ENCODE data around the gene ZNF132. TPM values are rescaled to one million over a fixed set of nuclear protein-coding genes. Genes with fewer than 3 reads are reported as not detected.

ZNF132 gene
- total and polyA plus RNA-seq, 4 donors: 0.38 to 5.4 (median 2.9) TPM

- ATAC-seq (ENCODE audit: low FRiP score) (no peak), DNase-seq (peak in 1 of 2 donors; percentile 38)
- Histone ChIP-seq H3K4me3 (ENCODE audit: low read length in 2 of 2) (no peak overlapping the region), H3K36me3 (ENCODE audit: control insufficient read depth in 1 of 2, insufficient read depth in 2 of 2, low read length in 1 of 2) (peaks cover 3 to 16% of the 10 kb centered on the region in 2 donors), H3K27me3 (ENCODE audit: control insufficient read depth in 1 of 2, insufficient read depth in 2 of 2, low read length in 1 of 2) (no peaks in the 10 kb centered on the region), H3K27ac (ENCODE audit: low read depth in 1 of 2, low read length in 2 of 2) (no peak overlapping the region), H3K4me1 (ENCODE audit: control insufficient read depth in 1 of 2, insufficient read depth in 2 of 2, low read length in 2 of 2) (no peaks in the 10 kb centered on the region), H3K9me3 (ENCODE audit: control insufficient read depth, low read length) (no peaks in the 10 kb centered on the region)
- intact Hi-C loops (cut with DNase I): no loop called here
- WGBS, 2 donors: 29 to 32% methylated on average over 52 to 58 of the region's 58 CpGs
These were observed 43.0 kb downstream of the ZNF132 start for GRCh38 chr19:58396691-58397532.

DNA sequence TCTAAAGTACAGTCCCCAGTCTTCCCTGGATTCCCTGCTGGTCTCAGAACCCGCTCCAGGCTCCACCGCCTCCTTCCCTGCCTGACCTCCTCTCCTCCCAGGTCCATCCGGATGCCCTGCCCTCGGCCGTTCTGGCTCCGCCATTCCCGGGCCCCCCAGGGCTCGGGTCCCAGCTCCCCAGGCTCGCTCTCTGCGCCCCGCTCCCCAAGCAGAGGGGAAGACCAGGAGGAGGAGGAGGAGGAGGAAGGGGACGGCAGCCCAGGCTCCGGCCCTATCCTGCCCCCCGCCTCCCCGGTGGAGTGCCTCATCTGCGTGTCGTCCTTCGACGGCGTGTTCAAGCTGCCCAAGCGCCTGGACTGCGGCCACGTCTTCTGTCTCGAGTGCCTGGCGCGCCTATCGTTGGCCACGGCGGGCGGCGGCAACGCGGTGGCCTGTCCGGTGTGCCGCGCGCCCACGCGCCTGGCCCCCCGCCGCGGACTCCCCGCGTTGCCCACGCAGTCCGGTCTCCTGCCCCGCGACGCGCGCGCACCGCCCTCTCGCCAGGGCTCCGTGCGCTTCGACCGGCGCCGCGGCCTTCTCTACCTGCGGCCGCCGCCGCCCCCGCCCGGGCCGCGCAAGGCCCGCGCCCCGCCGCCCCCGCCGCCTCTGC, 43.9 kb downstream of the ZNF132 start:
- Histone ChIP-seq H3K36me3 (ENCODE audit: control insufficient read depth in 1 of 2, insufficient read depth in 2 of 2, low read length in 1 of 2) (peaks cover 3 to 16% of the 10 kb centered on the region in 2 donors), H3K27me3 (ENCODE audit: control insufficient read depth in 1 of 2, insufficient read depth in 2 of 2, low read length in 1 of 2) (no peaks in the 10 kb centered on the region), H3K4me1 (ENCODE audit: control insufficient read depth in 1 of 2, insufficient read depth in 2 of 2, low read length in 2 of 2) (no peaks in the 10 kb centered on the region), H3K27ac (ENCODE audit: low read depth in 1 of 2, low read length in 2 of 2) (no peak overlapping the region), H3K9me3 (ENCODE audit: control insufficient read depth, low read length) (no peaks in the 10 kb centered on the region), H3K4me3 (ENCODE audit: low read length in 2 of 2) (no peak overlapping the region)
- no peak for ATAC-seq (ENCODE audit: low FRiP score)
- WGBS, 2 donors: 2% methylated on average over 51 to 75 of the region's 75 CpGs
- intact Hi-C loops (cut with DNase I): no loop called here
- peak in 1 of 2 donors; percentile 44 for DNase-seq

DNA sequence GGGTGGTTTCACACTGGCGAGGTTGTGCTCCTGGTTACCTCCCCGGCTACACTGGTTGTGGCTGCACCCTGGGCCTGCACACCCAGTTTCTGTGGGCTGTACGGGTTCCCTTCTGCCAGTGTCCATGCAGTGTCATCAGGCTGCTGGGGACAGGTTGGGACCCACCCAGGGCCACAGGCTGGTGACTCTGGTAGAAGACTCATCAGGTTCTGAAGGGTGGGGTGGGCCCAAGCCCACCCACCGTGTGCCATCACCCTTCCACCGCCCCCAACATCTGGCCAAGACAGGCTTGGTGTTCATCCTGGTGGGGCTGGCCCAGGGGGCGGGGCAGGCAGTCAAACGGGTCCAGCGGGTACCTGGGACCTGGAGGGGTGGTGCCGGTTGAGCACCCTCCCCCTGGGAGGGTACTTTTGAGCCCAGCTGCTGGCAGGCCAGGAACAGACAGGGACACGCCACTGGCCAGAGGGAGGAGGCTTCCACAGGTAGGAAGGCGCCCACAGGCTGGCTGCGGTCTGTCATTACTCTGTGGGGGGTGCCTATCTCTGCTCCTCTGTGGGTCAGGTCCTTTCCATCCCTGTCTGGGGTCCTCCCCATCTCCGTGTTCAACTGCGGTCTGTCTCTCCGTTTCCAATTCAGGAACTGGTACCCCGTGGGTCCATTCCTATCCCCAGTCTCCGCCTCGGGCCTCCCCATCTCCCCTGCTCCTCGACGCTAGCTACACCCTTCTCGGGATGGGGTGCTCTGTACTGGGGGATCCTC, 44.6 kb downstream of the ZNF132 start, which contains the start of gene RNF225:
TSS of gene RNF225 (plus strand) at position 437 of the 759 bp plus-strand sequence. CDS start 434 bp downstream, outside the sequence.
- no peak within 1 kb of the TSS for H3K27ac ChIP-seq (ENCODE audit: low read depth in 1 of 2, low read length in 2 of 2)

DNA sequence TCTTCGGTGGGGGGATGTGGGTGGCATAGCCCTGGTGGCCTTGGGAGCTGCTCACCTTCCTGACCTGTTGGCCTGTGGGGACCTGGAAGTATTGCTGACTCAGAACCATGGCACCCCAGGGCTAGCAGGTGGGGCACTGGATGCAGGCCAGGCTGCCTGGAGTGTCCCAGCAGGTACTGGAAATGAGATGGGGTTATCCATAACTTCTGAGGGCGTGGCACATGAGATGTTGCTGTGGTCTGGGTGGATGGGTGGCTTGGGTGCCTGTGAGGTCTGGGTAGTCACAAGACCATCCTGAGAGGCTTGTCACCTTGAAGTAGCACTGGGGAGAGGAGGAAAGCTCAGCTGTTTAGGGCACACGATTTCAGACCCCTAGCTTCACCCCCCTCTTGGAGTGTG, 45.1 kb downstream of the ZNF132 start:
- Histone ChIP-seq H3K4me1 (ENCODE audit: control insufficient read depth in 1 of 2, insufficient read depth in 2 of 2, low read length in 2 of 2) (no peaks in the 10 kb centered on the region), H3K4me3 (ENCODE audit: low read length in 2 of 2) (no peak overlapping the region), H3K27ac (ENCODE audit: low read depth in 1 of 2, low read length in 2 of 2) (no peak overlapping the region), H3K36me3 (ENCODE audit: control insufficient read depth in 1 of 2, insufficient read depth in 2 of 2, low read length in 1 of 2) (peaks cover 3 to 16% of the 10 kb centered on the region in 2 donors), H3K27me3 (ENCODE audit: control insufficient read depth in 1 of 2, insufficient read depth in 2 of 2, low read length in 1 of 2) (no peaks in the 10 kb centered on the region), H3K9me3 (ENCODE audit: control insufficient read depth, low read length) (no peaks in the 10 kb centered on the region)
- intact Hi-C loops (cut with DNase I): no loop called here
- 68 to 72% methylated on average over 3 of the region's 3 CpGs for WGBS, 2 donors
- DNase-seq (peak in 1 of 2 donors; percentile 30), ATAC-seq (ENCODE audit: low FRiP score) (no peak)

More for the DNA sequence above, 44.6 kb downstream of the ZNF132 start, which contains the start of gene RNF225:
- ATAC-seq (ENCODE audit: low FRiP score) (no peak), DNase-seq (peak in 1 of 2 donors; percentile 29)
- Histone ChIP-seq H3K4me1 (ENCODE audit: control insufficient read depth in 1 of 2, insufficient read depth in 2 of 2, low read length in 2 of 2) (no peaks in the 10 kb centered on the region), H3K9me3 (ENCODE audit: control insufficient read depth, low read length) (no peaks in the 10 kb centered on the region), H3K27me3 (ENCODE audit: control insufficient read depth in 1 of 2, insufficient read depth in 2 of 2, low read length in 1 of 2) (no peaks in the 10 kb centered on the region), H3K36me3 (ENCODE audit: control insufficient read depth in 1 of 2, insufficient read depth in 2 of 2, low read length in 1 of 2) (peaks cover 3 to 16% of the 10 kb centered on the region in 2 donors), H3K4me3 (ENCODE audit: low read length in 2 of 2) (no peak within 1 kb of the TSS)
- 37 to 38% methylated on average over 20 to 21 of the region's 21 CpGs for WGBS, 2 donors
- intact Hi-C loops (cut with DNase I): no loop called here

GRCh38 chr19:58393725-58394033, 46.3 kb downstream of the ZNF132 start:
- H3K36me3 ChIP-seq (ENCODE audit: control insufficient read depth in 1 of 2, insufficient read depth in 2 of 2, low read length in 1 of 2): peaks cover 3 to 16% of the 10 kb centered on the region in 2 donors
- DNase-seq: no peak

DNA sequence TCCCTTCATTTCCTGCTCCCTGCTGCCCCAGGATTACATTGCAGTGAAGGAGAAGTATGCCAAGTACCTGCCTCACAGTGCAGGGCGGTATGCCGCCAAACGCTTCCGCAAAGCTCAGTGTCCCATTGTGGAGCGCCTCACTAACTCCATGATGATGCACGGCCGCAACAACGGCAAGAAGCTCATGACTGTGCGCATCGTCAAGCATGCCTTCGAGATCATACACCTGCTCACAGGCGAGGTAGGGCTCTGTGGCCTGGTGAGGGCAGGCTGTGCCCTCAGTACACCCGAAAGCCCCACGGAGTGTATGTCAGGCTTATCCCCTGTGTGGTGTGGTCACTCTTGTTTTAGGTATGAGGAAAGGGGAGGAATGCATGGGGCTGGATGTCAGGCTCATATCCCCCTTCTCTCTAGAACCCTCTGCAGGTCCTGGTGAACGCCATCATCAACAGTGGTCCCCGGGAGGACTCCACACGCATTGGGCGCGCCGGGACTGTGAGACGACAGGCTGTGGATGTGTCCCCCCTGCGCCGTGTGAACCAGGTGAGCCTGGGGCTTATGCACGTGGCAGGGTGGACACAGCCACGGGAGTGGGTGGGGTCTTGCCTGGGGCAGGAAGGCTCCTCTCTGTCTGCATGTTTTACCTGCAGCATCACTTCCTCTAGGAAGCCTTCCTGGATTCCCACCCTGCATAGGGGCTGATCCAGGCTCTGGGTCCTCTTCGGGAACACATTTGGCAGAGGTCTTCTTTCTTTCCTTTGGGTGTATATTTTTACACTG, 46.8 kb downstream of the ZNF132 start:
- Histone ChIP-seq H3K27ac (ENCODE audit: low read depth in 1 of 2, low read length in 2 of 2) (no peak overlapping the region), H3K9me3 (ENCODE audit: control insufficient read depth, low read length) (no peaks in the 10 kb centered on the region), H3K36me3 (ENCODE audit: control insufficient read depth in 1 of 2, insufficient read depth in 2 of 2, low read length in 1 of 2) (peaks cover 3 to 16% of the 10 kb centered on the region in 2 donors), H3K4me1 (ENCODE audit: control insufficient read depth in 1 of 2, insufficient read depth in 2 of 2, low read length in 2 of 2) (no peaks in the 10 kb centered on the region), H3K4me3 (ENCODE audit: low read length in 2 of 2) (no peak overlapping the region), H3K27me3 (ENCODE audit: control insufficient read depth in 1 of 2, insufficient read depth in 2 of 2, low read length in 1 of 2) (no peaks in the 10 kb centered on the region)
- intact Hi-C loops (cut with DNase I): no loop called here
- DNase-seq: no peak
- ATAC-seq (ENCODE audit: low FRiP score): no peak
- 91% methylated on average over 25 to 26 of the region's 26 CpGs for WGBS, 2 donors

More at GRCh38 chr19:58393725-58394033, 46.3 kb downstream of the ZNF132 start:
- no peak overlapping the region for H3K4me3 ChIP-seq (ENCODE audit: low read length in 2 of 2)
- no peak for ATAC-seq (ENCODE audit: low FRiP score)
- no peaks in the 10 kb centered on the region for H3K4me1 ChIP-seq (ENCODE audit: control insufficient read depth in 1 of 2, insufficient read depth in 2 of 2, low read length in 2 of 2)
- H3K27ac ChIP-seq (ENCODE audit: low read depth in 1 of 2, low read length in 2 of 2): no peak overlapping the region
- intact Hi-C loops (cut with DNase I): no loop called here
- H3K9me3 ChIP-seq (ENCODE audit: control insufficient read depth, low read length): no peaks in the 10 kb centered on the region
- no peaks in the 10 kb centered on the region for H3K27me3 ChIP-seq (ENCODE audit: control insufficient read depth in 1 of 2, insufficient read depth in 2 of 2, low read length in 1 of 2)
- WGBS, 2 donors: 85 to 87% methylated on average over 4 of the region's 4 CpGs

DNA sequence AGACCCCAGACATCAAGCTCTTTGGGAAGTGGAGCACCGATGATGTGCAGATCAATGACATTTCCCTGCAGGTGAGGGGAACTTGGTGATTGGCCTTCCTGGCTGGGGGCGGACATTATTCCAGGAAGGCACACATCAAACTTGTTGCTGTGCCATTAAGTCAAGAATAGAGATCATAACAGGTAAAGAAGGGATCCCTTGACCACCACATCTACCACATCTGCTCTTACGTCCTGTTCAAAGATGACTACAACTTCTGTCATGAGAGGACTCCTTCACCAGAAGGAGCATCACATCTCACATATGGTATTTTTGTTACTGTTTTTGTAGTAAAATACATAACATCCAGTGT, 51.8 kb downstream of the ZNF132 start:
- DNase-seq: no peak
- intact Hi-C loops (cut with DNase I): no loop called here
- no peak overlapping the region for H3K4me3 ChIP-seq (ENCODE audit: low read length in 2 of 2)
- ATAC-seq (ENCODE audit: low FRiP score): no peak
- no peaks in the 10 kb centered on the region for H3K27me3 ChIP-seq (ENCODE audit: control insufficient read depth in 1 of 2, insufficient read depth in 2 of 2, low read length in 1 of 2)
- WGBS, 2 donors: 89 to 93% methylated on average over 3 of the region's 3 CpGs
- H3K4me1 ChIP-seq (ENCODE audit: control insufficient read depth in 1 of 2, insufficient read depth in 2 of 2, low read length in 2 of 2): no peaks in the 10 kb centered on the region
- peaks cover 0 to 5% of the 10 kb centered on the region in 2 donors for H3K36me3 ChIP-seq (ENCODE audit: control insufficient read depth in 1 of 2, insufficient read depth in 2 of 2, low read length in 1 of 2)
- no peak overlapping the region for H3K27ac ChIP-seq (ENCODE audit: low read depth in 1 of 2, low read length in 2 of 2)
- no peaks in the 10 kb centered on the region for H3K9me3 ChIP-seq (ENCODE audit: control insufficient read depth, low read length)
